Nephron progenitor cell (in vitro differentiated cells): ENCODE measurements around the gene KIF21A.

Experiments used
- DNase-seq: peaks from one replicate; pipeline ENCODE4 v3.0.0; 2021
- H3K27ac Mint-ChIP-seq: 2 replicates; pipeline ENCODE4 v1.8.0; 2021; ENCODE audit warnings: mild to moderate bottlenecking, moderate library complexity, mixed read lengths
- H3K27me3 Mint-ChIP-seq: 2 replicates; pipeline ENCODE4 v1.8.0; 2021; ENCODE audit warnings: mild to moderate bottlenecking, low read depth, mixed read lengths; ENCODE audit not compliant: poor library complexity
- H3K36me3 Mint-ChIP-seq: 2 replicates; pipeline ENCODE4 v1.8.0; 2021; ENCODE audit warnings: low read depth, mixed read lengths
- H3K4me1 Mint-ChIP-seq: 2 replicates; pipeline ENCODE4 v1.8.0; 2021; ENCODE audit warnings: mixed read lengths
- H3K4me3 Mint-ChIP-seq: 2 replicates; pipeline ENCODE4 v1.8.0; 2021; ENCODE audit warnings: mild to moderate bottlenecking, moderate library complexity, mixed read lengths
- H3K9me3 Mint-ChIP-seq: 2 replicates; pipeline ENCODE4 v1.8.0; 2021; ENCODE audit warnings: mild to moderate bottlenecking, moderate library complexity, mixed read lengths
- CTCF ChIP-seq: fragments of 200-600 bp; sonication (generic); IDR thresholded peaks from 2 replicates; pipeline ENCODE4 v1.5.0; 2021; ENCODE audit warnings: antibody characterized with exemption

KIF21A gene

GRCh38 chr12:39459027-39459434 is 16.1 kb upstream of the KIF21A start:
- no peak for TF ChIP-seq CTCF
- Mint-ChIP-seq H3K36me3 (no peaks in the 10 kb centered on the region), H3K27me3 (no peaks in the 10 kb centered on the region), H3K4me1 (no peaks in the 10 kb centered on the region), H3K9me3 (no peaks in the 10 kb centered on the region), H3K4me3 (no peak overlapping the region), H3K27ac (no peak overlapping the region)
- DNase-seq: no peak

- TF ChIP-seq CTCF: no peak
- no peaks in the 10 kb centered on the region for H3K9me3 Mint-ChIP-seq
- H3K4me3 Mint-ChIP-seq: no peak overlapping the region
- H3K4me1 Mint-ChIP-seq: no peaks in the 10 kb centered on the region
- H3K27ac Mint-ChIP-seq: no peak overlapping the region
- peaks cover 5% of the 10 kb centered on the region for H3K27me3 Mint-ChIP-seq
- no peaks in the 10 kb centered on the region for H3K36me3 Mint-ChIP-seq
- DNase-seq: no peak
Measured at GRCh38 chr12:39451977-39452376, 9.1 kb upstream of the KIF21A start.

- no peaks in the 10 kb centered on the region for H3K36me3 Mint-ChIP-seq
- H3K27me3 Mint-ChIP-seq: peaks cover 6% of the 10 kb centered on the region
- no peak for DNase-seq
- no peak for TF ChIP-seq CTCF
- no peak overlapping the region for H3K27ac Mint-ChIP-seq
- peaks cover 9% of the 10 kb centered on the region for H3K4me1 Mint-ChIP-seq
- H3K9me3 Mint-ChIP-seq: no peaks in the 10 kb centered on the region
- H3K4me3 Mint-ChIP-seq: no peak overlapping the region
Measured at GRCh38 chr12:39448038-39448437, 5.1 kb upstream of the KIF21A start.

- Mint-ChIP-seq H3K36me3 (no peaks in the 10 kb centered on the region), H3K27me3 (peaks cover 3% of the 10 kb centered on the region), H3K9me3 (no peaks in the 10 kb centered on the region), H3K4me1 (peaks cover 26% of the 10 kb centered on the region), H3K4me3 (peak overlapping the region; percentile 83), H3K27ac (no peak overlapping the region)
- no peak for DNase-seq
- TF ChIP-seq CTCF: no peak
Measured at GRCh38 chr12:39443929-39444209, 949 bp upstream of the KIF21A start.

- DNase-seq: no peak
- H3K4me3 Mint-ChIP-seq: peak overlapping the region; percentile 92
- no peak overlapping the region for H3K27ac Mint-ChIP-seq
- H3K27me3 Mint-ChIP-seq: peaks cover 3% of the 10 kb centered on the region
- H3K36me3 Mint-ChIP-seq: no peaks in the 10 kb centered on the region
- TF ChIP-seq CTCF: no peak
- peaks cover 26% of the 10 kb centered on the region for H3K4me1 Mint-ChIP-seq
- no peaks in the 10 kb centered on the region for H3K9me3 Mint-ChIP-seq
Measured at GRCh38 chr12:39442831-39443080, 164 bp downstream of the KIF21A start.

- H3K4me1 Mint-ChIP-seq: peaks cover 26% of the 10 kb centered on the region
- no peaks in the 10 kb centered on the region for H3K9me3 Mint-ChIP-seq
- peak; percentile 63 for DNase-seq
- H3K36me3 Mint-ChIP-seq: no peaks in the 10 kb centered on the region
- peak overlapping the region; percentile 92 for H3K4me3 Mint-ChIP-seq
- H3K27me3 Mint-ChIP-seq: peaks cover 3% of the 10 kb centered on the region
- TF ChIP-seq CTCF: no peak
- H3K27ac Mint-ChIP-seq: peak overlapping the region; percentile 45
Measured at GRCh38 chr12:39441963-39442830, 723 bp downstream of the KIF21A start.
